Tibial nerve (tissue), 4 donors: ENCODE data around the gene ZNF148. TPM values are rescaled to one million over a fixed set of nuclear protein-coding genes. Genes with fewer than 3 reads are reported as not detected.

Experiments used
- DNase-seq, 2 donors: peaks; one replicate each; pipeline ENCODE4 v3.0.0-alpha.2; 2019; ENCODE audit warnings: low spot score in 2 of 2
- H3K27ac ChIP-seq, 4 donors: fragments of 200-600 bp; sonication (generic) in 3 of 4; one replicate each; pipeline ENCODE4 v1.5.1; 2017 to 2019; ENCODE audit warnings: mild to moderate bottlenecking in 1 of 4
- H3K27me3 ChIP-seq, 2 donors: fragments of 200-600 bp; sonication (generic) in 1 of 2; one replicate each; pipeline versions ENCODE4 v1.5.1 to v1.6.0; 2017 to 2019
- H3K36me3 ChIP-seq, 3 donors: fragments of 200-600 bp; sonication (generic); one replicate each; pipeline ENCODE4 v1.5.1; 2018 to 2019
- H3K4me1 ChIP-seq, 4 donors: fragments of 200-600 bp; sonication (generic) in 3 of 4; one replicate each; pipeline ENCODE4 v1.5.1; 2017 to 2019
- H3K4me3 ChIP-seq, 4 donors: fragments of 200-600 bp; sonication (generic) in 3 of 4; one replicate each; pipeline ENCODE4 v1.5.1; 2017 to 2019; ENCODE audit warnings: mild to moderate bottlenecking in 1 of 4, moderate library complexity in 1 of 4
- H3K9me3 ChIP-seq, 4 donors: fragments of 200-600 bp; sonication (generic) in 3 of 4; one replicate each; pipeline ENCODE4 v1.5.1; 2017 to 2019
- EP300 ChIP-seq, 2 donors: sonication (generic); formaldehyde crosslinking; IDR thresholded peaks; one replicate each; pipeline ENCODE4 v1.6.1; 2017; ENCODE audit warnings: antibody characterized with exemption in 2 of 2, mild to moderate bottlenecking in 1 of 2
- POLR2A ChIP-seq, 2 donors: fragments of 450-650 bp; IDR thresholded peaks; one replicate each; pipeline ENCODE4 v1.6.1; 2017; ENCODE audit warnings: antibody characterized with exemption in 2 of 2, mild to moderate bottlenecking in 2 of 2, moderate library complexity in 2 of 2
- WGBS, 2 donors: methylation state at CpG; one replicate each; pipeline ENCODE4 v1.1.5; 2018; 5-methylcytosine and 5-hydroxymethylcytosine counted together
- total RNA-seq, 4 donors: library from RNA; depleted of rRNA; stranded (reverse); fragments of >200 nt; gene quantifications; one replicate each; pipeline ENCODE4 v1.1.0, GENCODE V29; 2016
- TF ChIP-seq, protein P1 (sequence below), 5 experiments: fragments of 200-600 bp in 3 of 5; fragments of 450-650 bp in 2 of 5; sonication (generic) in 3 of 5; IDR thresholded peaks; one replicate each; pipeline ENCODE4 v1.5.1; 2016 to 2019; ENCODE audit warnings: antibody characterized with exemption in 5 of 5, mild to moderate bottlenecking in 3 of 5, moderate library complexity in 2 of 5

ZNF148 gene
- total RNA-seq, 4 donors from 2014 or later = 19.5 to 28.0 (median 24.0) TPM

DNA sequence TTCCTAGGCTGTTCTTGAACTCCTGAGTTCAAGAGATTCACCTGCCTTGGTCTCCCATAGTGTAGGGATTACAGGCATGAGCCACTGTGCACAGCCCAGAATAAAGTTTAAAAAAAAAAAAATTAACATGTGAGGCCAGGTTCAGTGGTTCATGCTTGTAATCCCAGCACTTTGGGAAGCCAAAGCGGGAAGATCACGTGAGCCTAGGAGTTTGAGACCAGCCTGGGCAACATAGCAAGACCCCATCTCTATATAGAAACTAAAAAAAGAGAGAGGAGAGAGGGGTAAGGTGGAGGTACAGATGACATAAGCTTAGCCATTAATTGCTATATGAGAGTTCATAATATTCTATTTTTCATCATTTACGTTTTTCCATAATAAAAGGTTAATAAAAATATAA lies 21.5 kb downstream of the ZNF148 start:
- Histone ChIP-seq H3K4me3 (no peak overlapping the region), H3K36me3 (no peaks in the 10 kb centered on the region), H3K9me3 (peaks cover 0 to 5% (median 0%) of the 10 kb centered on the region in 4 donors), H3K27ac (no peak overlapping the region), H3K4me1 (peaks cover 0 to 47% (median 8%) of the 10 kb centered on the region in 4 donors), H3K27me3 (no peaks in the 10 kb centered on the region)
- WGBS, 2 donors = 96 to 97% methylated on average over 3 of the region's 3 CpGs
- TF ChIP-seq, protein P1, sequence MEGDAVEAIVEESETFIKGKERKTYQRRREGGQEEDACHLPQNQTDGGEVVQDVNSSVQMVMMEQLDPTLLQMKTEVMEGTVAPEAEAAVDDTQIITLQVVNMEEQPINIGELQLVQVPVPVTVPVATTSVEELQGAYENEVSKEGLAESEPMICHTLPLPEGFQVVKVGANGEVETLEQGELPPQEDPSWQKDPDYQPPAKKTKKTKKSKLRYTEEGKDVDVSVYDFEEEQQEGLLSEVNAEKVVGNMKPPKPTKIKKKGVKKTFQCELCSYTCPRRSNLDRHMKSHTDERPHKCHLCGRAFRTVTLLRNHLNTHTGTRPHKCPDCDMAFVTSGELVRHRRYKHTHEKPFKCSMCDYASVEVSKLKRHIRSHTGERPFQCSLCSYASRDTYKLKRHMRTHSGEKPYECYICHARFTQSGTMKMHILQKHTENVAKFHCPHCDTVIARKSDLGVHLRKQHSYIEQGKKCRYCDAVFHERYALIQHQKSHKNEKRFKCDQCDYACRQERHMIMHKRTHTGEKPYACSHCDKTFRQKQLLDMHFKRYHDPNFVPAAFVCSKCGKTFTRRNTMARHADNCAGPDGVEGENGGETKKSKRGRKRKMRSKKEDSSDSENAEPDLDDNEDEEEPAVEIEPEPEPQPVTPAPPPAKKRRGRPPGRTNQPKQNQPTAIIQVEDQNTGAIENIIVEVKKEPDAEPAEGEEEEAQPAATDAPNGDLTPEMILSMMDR (IDR thresholded peaks at IDR 0.05) = no peak
- no peak for TF ChIP-seq POLR2A (IDR thresholded peaks at IDR 0.05)
- TF ChIP-seq EP300 (IDR thresholded peaks at IDR 0.05) = no peak
- DNase-seq = no peak

DNA sequence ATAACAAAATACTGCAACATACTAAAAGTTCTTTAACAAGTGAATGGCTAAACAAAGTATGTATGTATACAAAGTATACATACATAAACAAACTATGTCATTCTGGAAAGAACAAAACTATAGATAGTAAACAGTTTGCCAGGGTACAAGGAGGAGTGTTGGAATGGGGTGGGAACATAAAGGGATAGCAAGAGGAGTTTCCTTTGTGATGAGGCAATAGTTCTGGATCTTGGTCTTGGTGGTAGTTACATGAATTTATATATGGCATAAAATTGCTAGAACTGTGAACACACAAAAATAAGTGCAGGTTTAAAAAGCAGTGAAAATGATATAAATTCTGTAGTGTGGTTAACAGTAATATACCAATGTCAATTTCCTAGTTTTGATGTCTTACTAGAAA lies 22.0 kb downstream of the ZNF148 start:
- Histone ChIP-seq H3K4me1 (peaks cover 0 to 44% (median 8%) of the 10 kb centered on the region in 4 donors), H3K27me3 (no peaks in the 10 kb centered on the region), H3K27ac (no peak overlapping the region), H3K9me3 (peaks cover 0 to 9% (median 0%) of the 10 kb centered on the region in 4 donors), H3K36me3 (no peaks in the 10 kb centered on the region), H3K4me3 (no peak overlapping the region)
- DNase-seq = no peak
- TF ChIP-seq, protein P1 (IDR thresholded peaks at IDR 0.05) = no peak
- TF ChIP-seq EP300 (IDR thresholded peaks at IDR 0.05) = no peak
- TF ChIP-seq POLR2A (IDR thresholded peaks at IDR 0.05) = no peak

DNA sequence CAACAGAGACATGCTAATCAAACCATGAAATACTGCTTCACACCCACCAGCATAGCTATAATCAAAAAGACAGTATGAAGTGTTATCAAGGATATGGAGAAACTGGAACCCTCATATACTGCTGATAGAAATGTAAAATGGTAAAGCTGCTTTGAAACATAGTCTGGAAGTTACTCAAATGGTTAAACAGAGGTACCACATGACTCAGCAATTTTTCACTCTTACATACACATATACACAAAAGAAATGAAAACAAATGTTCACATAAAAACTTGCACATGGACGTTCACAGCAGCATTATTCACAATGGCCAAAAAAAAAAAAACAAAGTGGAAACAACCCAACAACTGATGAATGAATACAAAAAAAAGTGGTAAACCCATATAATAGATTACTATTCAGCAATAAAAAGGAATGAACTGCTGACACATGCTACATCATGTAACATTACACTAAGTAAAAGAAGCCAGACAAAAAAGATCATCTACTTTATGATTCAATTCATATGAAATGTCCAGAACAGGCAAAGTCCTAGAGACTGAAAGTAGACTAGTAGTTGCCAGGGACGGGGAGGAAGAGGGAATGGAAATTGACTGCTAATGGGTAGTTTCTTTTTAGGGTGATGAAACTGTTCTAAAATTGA lies 23.2 kb downstream of the ZNF148 start:
- WGBS, 2 donors = 44 to 56% methylated on average over 2 of the region's 2 CpGs
- Histone ChIP-seq H3K4me3 (no peak overlapping the region), H3K27ac (no peak overlapping the region), H3K36me3 (no peaks in the 10 kb centered on the region), H3K9me3 (peaks cover 0 to 14% (median 0%) of the 10 kb centered on the region in 4 donors), H3K27me3 (no peaks in the 10 kb centered on the region), H3K4me1 (peaks cover 0 to 32% (median 5%) of the 10 kb centered on the region in 4 donors)
- DNase-seq = no peak
- TF ChIP-seq EP300 (IDR thresholded peaks at IDR 0.05) = no peak
- TF ChIP-seq, protein P1 (IDR thresholded peaks at IDR 0.05) = no peak
- no peak for TF ChIP-seq POLR2A (IDR thresholded peaks at IDR 0.05)

DNA sequence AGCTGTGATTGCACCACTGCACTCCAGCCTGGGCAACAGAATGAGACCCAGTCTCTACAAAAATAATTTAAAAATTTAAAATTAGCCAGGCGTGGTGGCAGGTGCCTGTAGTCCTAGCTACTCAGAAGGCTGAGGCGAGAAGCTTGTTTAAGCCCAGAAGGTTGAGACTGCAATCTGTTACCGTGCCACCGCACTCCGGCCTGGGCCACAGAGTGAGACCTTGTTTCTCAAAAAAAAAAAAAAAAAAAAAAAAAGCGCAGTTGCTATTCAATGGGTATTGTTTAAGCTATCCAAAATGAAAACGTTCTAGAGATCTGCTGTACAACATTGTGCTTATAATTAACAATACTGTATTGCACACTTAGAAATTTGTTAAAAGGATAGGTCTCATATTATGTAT lies 24.0 kb downstream of the ZNF148 start:
- Histone ChIP-seq H3K4me1 (peaks cover 0 to 24% (median 2%) of the 10 kb centered on the region in 4 donors), H3K27ac (no peak overlapping the region), H3K27me3 (no peaks in the 10 kb centered on the region), H3K36me3 (peaks cover 0 to 4% (median 0%) of the 10 kb centered on the region in 3 donors), H3K4me3 (no peak overlapping the region), H3K9me3 (peaks cover 0 to 19% (median 0%) of the 10 kb centered on the region in 4 donors)
- DNase-seq = no peak
- 89 to 92% methylated on average over 7 of the region's 7 CpGs for WGBS, 2 donors
- no peak for TF ChIP-seq POLR2A (IDR thresholded peaks at IDR 0.05)
- TF ChIP-seq, protein P1 (IDR thresholded peaks at IDR 0.05) = no peak
- no peak for TF ChIP-seq EP300 (IDR thresholded peaks at IDR 0.05)

DNA sequence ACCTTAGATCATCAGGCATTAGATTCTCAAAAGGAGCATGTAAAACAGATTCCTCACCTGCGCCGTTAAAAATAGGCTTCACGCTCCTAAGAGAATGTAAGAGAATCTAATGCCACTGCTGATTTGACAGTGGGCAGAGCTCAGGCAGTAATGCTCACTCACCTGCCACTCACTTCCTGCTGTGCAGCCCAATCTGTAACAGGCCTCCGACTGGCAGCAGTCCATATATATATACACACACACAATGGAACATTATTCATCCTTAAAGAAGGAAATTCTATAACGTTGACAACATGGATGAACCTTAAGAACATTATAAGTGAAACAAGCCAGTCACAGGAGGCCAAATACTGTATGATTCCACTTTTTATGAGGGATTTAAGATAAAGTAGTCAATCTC lies 24.5 kb downstream of the ZNF148 start:
- H3K4me3 ChIP-seq = no peak overlapping the region
- peaks cover 0 to 5% (median 0%) of the 10 kb centered on the region in 3 donors for H3K36me3 ChIP-seq
- WGBS, 2 donors = 70 to 81% methylated on average over 5 of the region's 5 CpGs
- no peak for TF ChIP-seq EP300 (IDR thresholded peaks at IDR 0.05)
- TF ChIP-seq, protein P1 (IDR thresholded peaks at IDR 0.05) = no peak
- TF ChIP-seq POLR2A (IDR thresholded peaks at IDR 0.05) = no peak
- no peak overlapping the region for H3K27ac ChIP-seq
- H3K4me1 ChIP-seq = peaks cover 0 to 19% (median 2%) of the 10 kb centered on the region in 4 donors
- DNase-seq = no peak
- H3K27me3 ChIP-seq = no peaks in the 10 kb centered on the region
- peaks cover 0 to 25% (median 0%) of the 10 kb centered on the region in 4 donors for H3K9me3 ChIP-seq
